WTC11 (cell line): ENCODE results near the gene PTPRG. TPM values are rescaled to one million over a fixed set of nuclear protein-coding genes. Genes with fewer than 3 reads are reported as not detected.
A peak's percentile ranks its signal among the peaks of the same experiment; 100 is the strongest.

Experiments
- ATAC-seq: fragments of 200-7000 bp; cut with Tn5 transposase; 2 replicates; pipeline ENCODE4 v1.10.0; 2021; ENCODE audit warnings: mild to moderate bottlenecking, moderate library complexity
- CTCF ChIA-PET: fragments of 300-600 bp; sonication (Branson Sonifier 250); formaldehyde crosslinking; loops from one replicate; lab custom pipeline; 2021; ENCODE audit warnings: antibody characterized with exemption; lab: Charles Lee
- POLR2A ChIA-PET: fragments of 350-600 bp; sonication (Branson Sonifier 250); formaldehyde crosslinking; loops from one replicate; lab custom pipeline; 2021; ENCODE audit warnings: antibody characterized with exemption; lab: Charles Lee
- DNase-seq: peaks from one replicate; pipeline ENCODE4 v3.0.0; 2021; ENCODE audit warnings: low spot score
- H3K27ac Mint-ChIP-seq: 2 replicates; pipeline ENCODE4 v1.8.0; 2021; ENCODE audit warnings: mixed read lengths
- H3K27me3 Mint-ChIP-seq: 2 replicates; pipeline ENCODE4 v1.8.0; 2021; ENCODE audit warnings: low read depth, mild to moderate bottlenecking, moderate library complexity, mixed read lengths
- H3K36me3 Mint-ChIP-seq: 2 replicates; pipeline ENCODE4 v1.8.0; 2021; ENCODE audit warnings: mixed read lengths
- H3K4me1 Mint-ChIP-seq: 2 replicates; pipeline ENCODE4 v1.8.0; 2022; ENCODE audit warnings: mixed read lengths
- H3K4me3 Mint-ChIP-seq: 2 replicates; pipeline ENCODE4 v1.8.0; 2021; ENCODE audit warnings: mild to moderate bottlenecking, moderate library complexity, mixed read lengths
- H3K9me3 Mint-ChIP-seq: 2 replicates; pipeline ENCODE4 v1.8.0; 2021; ENCODE audit warnings: mixed read lengths
- ATF1 ChIP-seq: sonication (generic); formaldehyde crosslinking; IDR thresholded peaks from 2 replicates; pipeline ENCODE4 v1.8.1; 2023; ENCODE audit warnings: mild to moderate bottlenecking, moderate library complexity, missing genetic modification reagents
- CDX4 ChIP-seq: fragments of 250-450 bp; sonication (Bioruptor Pico); IDR thresholded peaks from 2 replicates; pipeline ENCODE4 v1.9.0; 2021; ENCODE audit warnings: moderate library complexity, mild to moderate bottlenecking, inconsistent platforms, borderline replicate concordance
- CREM ChIP-seq: sonication (generic); formaldehyde crosslinking; IDR thresholded peaks from 2 replicates; pipeline ENCODE4 v1.8.1; 2022; ENCODE audit warnings: mild to moderate bottlenecking, missing genetic modification reagents, moderate library complexity
- FOXK1 ChIP-seq: sonication (generic); formaldehyde crosslinking; IDR thresholded peaks from 2 replicates; pipeline ENCODE4 v1.8.0; 2022; ENCODE audit warnings: mild to moderate bottlenecking, moderate library complexity, missing genetic modification reagents
- GRHL2 ChIP-seq: fragments of 250-450 bp; sonication (Bioruptor Pico); IDR thresholded peaks from 2 replicates; pipeline ENCODE4 v1.8.0; 2022; ENCODE audit warnings: mild to moderate bottlenecking, moderate library complexity; ENCODE audit not compliant: insufficient replicate concordance, severe bottlenecking
- HMGA2 ChIP-seq: fragments of 250-450 bp; sonication (Bioruptor Pico); IDR thresholded peaks from 2 replicates; pipeline ENCODE4 v1.4.0; 2021; ENCODE audit warnings: mild to moderate bottlenecking, moderate library complexity
- IRF1 ChIP-seq: sonication (generic); formaldehyde crosslinking; IDR thresholded peaks from 2 replicates; pipeline ENCODE4 v1.8.0; 2023; ENCODE audit warnings: missing genetic modification reagents
- JUN ChIP-seq: sonication (generic); formaldehyde crosslinking; IDR thresholded peaks from 2 replicates; pipeline ENCODE4 v1.8.0; 2023; ENCODE audit warnings: mild to moderate bottlenecking, missing genetic modification reagents
- MXD4 ChIP-seq: fragments of 250-450 bp; sonication (Bioruptor Pico); IDR thresholded peaks from 2 replicates; pipeline ENCODE4 v1.8.0; 2021; ENCODE audit warnings: mild to moderate bottlenecking, moderate library complexity, borderline replicate concordance
- NFATC4 ChIP-seq: fragments of 250-450 bp; sonication (Bioruptor Pico); IDR thresholded peaks from 2 replicates; pipeline ENCODE4 v1.9.0; 2021; ENCODE audit warnings: mild to moderate bottlenecking
- NFYB ChIP-seq: sonication (generic); formaldehyde crosslinking; conservative IDR thresholded peaks from 2 replicates; pipeline ENCODE4 v1.8.0; 2022; ENCODE audit warnings: low read depth, missing genetic modification reagents
- NR3C1 ChIP-seq: sonication (generic); formaldehyde crosslinking; conservative IDR thresholded peaks from 2 replicates; pipeline ENCODE4 v1.8.1; 2023; ENCODE audit warnings: low read depth, mild to moderate bottlenecking, missing genetic modification reagents
- PRRX2 ChIP-seq: fragments of 250-450 bp; sonication (Bioruptor Pico); IDR thresholded peaks from 2 replicates; pipeline ENCODE4 v1.8.0; 2021; ENCODE audit warnings: mild to moderate bottlenecking
- SOX15 ChIP-seq: fragments of 250-450 bp; sonication (Bioruptor Pico); IDR thresholded peaks from 2 replicates; pipeline ENCODE4 v1.9.0; 2021; ENCODE audit warnings: mild to moderate bottlenecking
- ZBTB43 ChIP-seq: sonication (generic); formaldehyde crosslinking; IDR thresholded peaks from 2 replicates; pipeline ENCODE4 v1.8.1; 2023; ENCODE audit warnings: mild to moderate bottlenecking, missing genetic modification reagents
- ZNF219 ChIP-seq: sonication (generic); formaldehyde crosslinking; IDR thresholded peaks from 2 replicates; pipeline ENCODE4 v1.8.0; 2023; ENCODE audit warnings: missing genetic modification reagents, mild to moderate bottlenecking, borderline replicate concordance
- ZNF232 ChIP-seq: sonication (generic); formaldehyde crosslinking; IDR thresholded peaks from 2 replicates; pipeline ENCODE4 v1.8.0; 2022; ENCODE audit warnings: mild to moderate bottlenecking, missing genetic modification reagents
- total RNA-seq: library from RNA; stranded (reverse); gene quantifications from 3 replicates; pipeline ENCODE4 v1.2.3, GENCODE V29; 2021
- TF ChIP-seq, protein P1 (sequence below): sonication (generic); formaldehyde crosslinking; IDR thresholded peaks from 2 replicates; pipeline ENCODE4 v1.8.1; 2023; ENCODE audit warnings: mild to moderate bottlenecking, moderate library complexity, missing genetic modification reagents
- TF ChIP-seq, protein P2 (sequence below): sonication (generic); formaldehyde crosslinking; IDR thresholded peaks from 2 replicates; pipeline ENCODE4 v1.8.0; 2022; ENCODE audit warnings: mild to moderate bottlenecking, missing genetic modification reagents
- TF ChIP-seq, protein P3 (sequence below): sonication (generic); formaldehyde crosslinking; IDR thresholded peaks from 2 replicates; pipeline ENCODE4 v1.8.0; 2022; ENCODE audit warnings: missing genetic modification reagents
- TF ChIP-seq, protein P4 (sequence below): sonication (generic); formaldehyde crosslinking; IDR thresholded peaks from 2 replicates; pipeline ENCODE4 v1.8.1; 2023; ENCODE audit warnings: mild to moderate bottlenecking, missing genetic modification reagents, moderate library complexity

The PTPRG gene
- total RNA-seq, 1 experiment from 2014 or later, result 106 TPM

GRCh38 chr3:61674596-61674995, 113.2 kb downstream of the PTPRG start:
- TF ChIP-seq, protein P1, sequence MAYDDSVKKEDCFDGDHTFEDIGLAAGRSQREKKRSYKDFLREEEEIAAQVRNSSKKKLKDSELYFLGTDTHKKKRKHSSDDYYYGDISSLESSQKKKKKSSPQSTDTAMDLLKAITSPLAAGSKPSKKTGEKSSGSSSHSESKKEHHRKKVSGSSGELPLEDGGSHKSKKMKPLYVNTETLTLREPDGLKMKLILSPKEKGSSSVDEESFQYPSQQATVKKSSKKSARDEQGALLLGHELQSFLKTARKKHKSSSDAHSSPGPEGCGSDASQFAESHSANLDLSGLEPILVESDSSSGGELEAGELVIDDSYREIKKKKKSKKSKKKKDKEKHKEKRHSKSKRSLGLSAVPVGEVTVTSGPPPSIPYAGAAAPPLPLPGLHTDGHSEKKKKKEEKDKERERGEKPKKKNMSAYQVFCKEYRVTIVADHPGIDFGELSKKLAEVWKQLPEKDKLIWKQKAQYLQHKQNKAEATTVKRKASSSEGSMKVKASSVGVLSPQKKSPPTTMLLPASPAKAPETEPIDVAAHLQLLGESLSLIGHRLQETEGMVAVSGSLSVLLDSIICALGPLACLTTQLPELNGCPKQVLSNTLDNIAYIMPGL, result no peak
- TF ChIP-seq CREM (no peak), FOXK1 (no peak), ZNF232 (CRISPR knock-in tag) (no peak)
- TF ChIP-seq, protein P2, sequence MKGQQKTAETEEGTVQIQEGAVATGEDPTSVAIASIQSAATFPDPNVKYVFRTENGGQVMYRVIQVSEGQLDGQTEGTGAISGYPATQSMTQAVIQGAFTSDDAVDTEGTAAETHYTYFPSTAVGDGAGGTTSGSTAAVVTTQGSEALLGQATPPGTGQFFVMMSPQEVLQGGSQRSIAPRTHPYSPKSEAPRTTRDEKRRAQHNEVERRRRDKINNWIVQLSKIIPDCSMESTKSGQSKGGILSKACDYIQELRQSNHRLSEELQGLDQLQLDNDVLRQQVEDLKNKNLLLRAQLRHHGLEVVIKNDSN (CRISPR knock-in tag), result no peak
- TF ChIP-seq, protein P3, sequence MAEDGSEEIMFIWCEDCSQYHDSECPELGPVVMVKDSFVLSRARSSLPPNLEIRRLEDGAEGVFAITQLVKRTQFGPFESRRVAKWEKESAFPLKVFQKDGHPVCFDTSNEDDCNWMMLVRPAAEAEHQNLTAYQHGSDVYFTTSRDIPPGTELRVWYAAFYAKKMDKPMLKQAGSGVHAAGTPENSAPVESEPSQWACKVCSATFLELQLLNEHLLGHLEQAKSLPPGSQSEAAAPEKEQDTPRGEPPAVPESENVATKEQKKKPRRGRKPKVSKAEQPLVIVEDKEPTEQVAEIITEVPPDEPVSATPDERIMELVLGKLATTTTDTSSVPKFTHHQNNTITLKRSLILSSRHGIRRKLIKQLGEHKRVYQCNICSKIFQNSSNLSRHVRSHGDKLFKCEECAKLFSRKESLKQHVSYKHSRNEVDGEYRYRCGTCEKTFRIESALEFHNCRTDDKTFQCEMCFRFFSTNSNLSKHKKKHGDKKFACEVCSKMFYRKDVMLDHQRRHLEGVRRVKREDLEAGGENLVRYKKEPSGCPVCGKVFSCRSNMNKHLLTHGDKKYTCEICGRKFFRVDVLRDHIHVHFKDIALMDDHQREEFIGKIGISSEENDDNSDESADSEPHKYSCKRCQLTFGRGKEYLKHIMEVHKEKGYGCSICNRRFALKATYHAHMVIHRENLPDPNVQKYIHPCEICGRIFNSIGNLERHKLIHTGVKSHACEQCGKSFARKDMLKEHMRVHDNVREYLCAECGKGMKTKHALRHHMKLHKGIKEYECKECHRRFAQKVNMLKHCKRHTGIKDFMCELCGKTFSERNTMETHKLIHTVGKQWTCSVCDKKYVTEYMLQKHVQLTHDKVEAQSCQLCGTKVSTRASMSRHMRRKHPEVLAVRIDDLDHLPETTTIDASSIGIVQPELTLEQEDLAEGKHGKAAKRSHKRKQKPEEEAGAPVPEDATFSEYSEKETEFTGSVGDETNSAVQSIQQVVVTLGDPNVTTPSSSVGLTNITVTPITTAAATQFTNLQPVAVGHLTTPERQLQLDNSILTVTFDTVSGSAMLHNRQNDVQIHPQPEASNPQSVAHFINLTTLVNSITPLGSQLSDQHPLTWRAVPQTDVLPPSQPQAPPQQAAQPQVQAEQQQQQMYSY (CRISPR knock-in tag), result no peak
- H3K4me1 Mint-ChIP-seq, result peaks cover 65% of the 10 kb centered on the region
- no peaks in the 10 kb centered on the region for H3K27me3 Mint-ChIP-seq
- ATAC-seq (no peak), DNase-seq (no peak)
- H3K9me3 Mint-ChIP-seq, result peaks cover 10% of the 10 kb centered on the region; the same call in 1 of the 2 replicates
- H3K4me3 Mint-ChIP-seq, result no peak overlapping the region
- ChIA-PET POLR2A (no interaction called here), CTCF (interaction anchor here (0.9 kb wide), 1 partner anchor 110 kb away, joined by 3 read pairs; no protein-coding TSS in a partner anchor)
- 0 out of 2 replicates have a peak overlapping the region, but pooled peaks have one; percentile 38 for H3K27ac Mint-ChIP-seq
- H3K36me3 Mint-ChIP-seq, result peaks cover 15% of the 10 kb centered on the region

DNA sequence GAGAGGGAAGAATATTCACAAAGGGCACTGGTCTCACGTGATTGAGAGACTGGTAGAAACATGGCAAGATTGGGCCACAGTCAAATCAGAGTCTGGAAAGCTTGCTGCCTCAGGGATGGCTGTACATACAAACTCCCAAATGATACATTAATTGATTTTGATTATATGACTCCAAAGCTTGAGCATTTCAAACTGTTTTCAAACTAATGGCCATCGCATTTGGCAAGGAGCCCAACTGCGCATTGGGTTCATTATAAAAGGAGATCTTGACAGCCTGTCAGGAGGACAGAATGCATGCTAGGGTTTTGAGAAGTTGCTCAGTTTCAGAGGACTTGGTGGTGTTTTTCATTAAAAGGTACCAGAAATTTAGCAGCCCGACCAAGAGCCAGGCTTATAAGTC, 117.7 kb downstream of the PTPRG start:
- DNase-seq (no peak), ATAC-seq (no peak)
- Mint-ChIP-seq H3K27me3 (no peaks in the 10 kb centered on the region), H3K4me3 (no peak overlapping the region), H3K4me1 (peaks cover 82% of the 10 kb centered on the region), H3K9me3 (no peaks in the 10 kb centered on the region), H3K27ac (peak overlapping the region; percentile 82), H3K36me3 (no peaks in the 10 kb centered on the region; the same call in 1 of the 2 replicates)
- CTCF ChIA-PET, result interaction anchor here (1.3 kb wide), 1 partner anchor 9 kb away, joined by 3 read pairs; no protein-coding TSS in a partner anchor
- POLR2A ChIA-PET, result no interaction called here
- TF ChIP-seq, protein P4, sequence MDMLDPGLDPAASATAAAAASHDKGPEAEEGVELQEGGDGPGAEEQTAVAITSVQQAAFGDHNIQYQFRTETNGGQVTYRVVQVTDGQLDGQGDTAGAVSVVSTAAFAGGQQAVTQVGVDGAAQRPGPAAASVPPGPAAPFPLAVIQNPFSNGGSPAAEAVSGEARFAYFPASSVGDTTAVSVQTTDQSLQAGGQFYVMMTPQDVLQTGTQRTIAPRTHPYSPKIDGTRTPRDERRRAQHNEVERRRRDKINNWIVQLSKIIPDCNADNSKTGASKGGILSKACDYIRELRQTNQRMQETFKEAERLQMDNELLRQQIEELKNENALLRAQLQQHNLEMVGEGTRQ (CRISPR knock-in tag), result no peak
- no peak for TF ChIP-seq MXD4 (CRISPR knock-in tag)
- TF ChIP-seq NR3C1, result no peak
- no peak for TF ChIP-seq SOX15 (CRISPR knock-in tag)
- no peak for TF ChIP-seq HMGA2
- no peak for TF ChIP-seq PRRX2
- no peak for TF ChIP-seq CDX4
- TF ChIP-seq, protein P3 (CRISPR knock-in tag), result no peak
- no peak for TF ChIP-seq NFATC4 (CRISPR knock-in tag)
- no peak for TF ChIP-seq ZBTB43 (CRISPR knock-in tag)
- no peak for TF ChIP-seq ZNF219
- no peak for TF ChIP-seq ATF1
- no peak for TF ChIP-seq NFYB (CRISPR knock-in tag)
- no peak for TF ChIP-seq IRF1 (CRISPR knock-in tag)
- no peak for TF ChIP-seq JUN (CRISPR knock-in tag)
- TF ChIP-seq, protein P2 (CRISPR knock-in tag), result no peak
- no peak for TF ChIP-seq GRHL2
